NK-92 (cell line): ENCODE measurements around the gene ZNHIT6.
"Not testable (repeated sequence)": the region's sequence is repeated elsewhere in the genome, so short reads cannot be mapped to it uniquely, and the experiment has no call there.

Source experiments
- DNase-seq: peaks from one replicate; lab custom pipeline; 2025; ENCODE audit not compliant: unreplicated experiment; lab: John Stamatoyannopoulos, UW

ZNHIT6 gene

DNA sequence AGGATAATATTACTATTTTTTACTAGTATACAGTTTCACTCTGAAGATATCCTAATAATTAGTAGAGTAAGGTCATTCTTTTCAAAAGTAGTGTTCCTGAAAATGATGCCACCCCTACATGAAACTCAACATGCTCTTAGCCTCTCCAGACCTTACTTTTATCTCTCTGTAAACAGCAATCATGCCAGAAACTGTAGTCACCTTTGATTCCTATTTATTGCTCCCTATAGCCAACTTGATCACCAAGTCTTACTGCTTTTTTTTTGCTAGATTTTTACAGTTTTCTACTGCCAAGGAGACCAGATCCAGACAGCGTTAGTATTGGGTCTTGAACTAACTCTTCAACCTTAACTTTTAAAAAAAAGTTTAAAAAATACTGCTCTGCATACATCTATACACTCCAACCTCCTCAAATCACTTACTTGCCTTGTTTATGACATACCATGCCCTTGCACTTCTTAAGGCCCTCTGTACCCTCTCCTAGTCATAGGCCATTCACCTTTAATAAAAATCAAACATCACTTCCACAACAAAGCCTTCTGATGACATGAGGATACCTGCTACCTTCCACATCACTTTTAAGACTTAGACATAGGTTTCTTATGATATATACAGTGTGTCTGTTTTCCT lies 36.1 kb downstream of the ZNHIT6 start:
- DNase-seq: no peak

DNA sequence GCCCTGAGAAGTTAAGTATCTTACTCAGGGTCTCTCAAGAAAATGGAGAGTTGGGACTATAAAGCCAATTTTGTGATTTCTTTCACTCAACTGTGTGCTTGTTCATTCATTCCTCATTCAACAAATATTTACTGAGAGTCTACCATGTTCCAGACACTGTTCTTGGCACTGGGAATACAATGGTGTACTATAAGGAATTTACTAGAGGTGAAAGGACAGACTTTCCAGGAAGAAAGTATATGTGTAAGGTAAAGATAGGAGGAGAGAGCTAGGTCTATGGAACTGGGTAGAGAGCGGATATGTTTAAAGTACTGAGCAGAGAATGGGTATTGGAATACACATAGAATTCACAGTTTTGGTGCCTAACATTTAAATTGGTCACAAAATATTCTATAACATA lies 42.3 kb downstream of the ZNHIT6 start:
- DNase-seq: no peak

DNA sequence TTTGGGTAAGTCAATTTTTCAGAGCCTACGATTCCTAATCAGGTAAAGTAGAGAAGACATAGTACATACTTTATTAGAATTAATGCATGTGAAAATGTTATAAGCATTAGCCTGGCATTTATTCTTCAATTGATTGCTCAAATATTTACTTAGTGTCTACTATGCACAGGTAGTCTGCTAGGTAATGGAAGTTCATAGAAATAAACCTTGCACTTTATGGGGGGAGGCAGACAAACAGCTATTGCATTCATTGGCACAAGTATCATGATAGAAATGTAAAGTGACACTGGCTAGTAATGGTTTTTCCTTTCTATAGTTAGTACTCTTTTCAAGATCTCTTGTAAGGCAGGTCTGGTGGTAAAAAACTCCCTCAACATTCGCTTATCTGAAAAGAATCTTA lies 44.9 kb downstream of the ZNHIT6 start:
- no peak for DNase-seq

DNA sequence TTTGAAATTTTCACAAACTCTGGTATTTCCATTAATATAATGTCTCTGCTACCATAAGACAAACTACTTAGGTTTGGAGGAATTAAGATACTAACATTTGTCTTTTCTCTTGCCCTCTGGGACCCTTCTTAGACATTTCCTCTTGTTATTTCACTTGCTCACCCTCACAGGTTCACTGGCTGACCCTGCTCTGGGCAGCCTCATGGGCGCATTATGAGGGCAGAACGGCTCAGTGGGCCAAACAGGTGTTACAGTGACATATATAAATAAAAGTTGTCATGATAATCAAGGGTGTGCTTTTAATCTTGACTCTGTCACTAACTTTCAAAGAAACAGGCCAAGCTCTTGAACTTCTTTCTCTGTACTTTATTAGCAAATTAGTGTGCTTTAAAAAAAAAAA lies 46.5 kb downstream of the ZNHIT6 start:
- DNase-seq: no peak

DNA sequence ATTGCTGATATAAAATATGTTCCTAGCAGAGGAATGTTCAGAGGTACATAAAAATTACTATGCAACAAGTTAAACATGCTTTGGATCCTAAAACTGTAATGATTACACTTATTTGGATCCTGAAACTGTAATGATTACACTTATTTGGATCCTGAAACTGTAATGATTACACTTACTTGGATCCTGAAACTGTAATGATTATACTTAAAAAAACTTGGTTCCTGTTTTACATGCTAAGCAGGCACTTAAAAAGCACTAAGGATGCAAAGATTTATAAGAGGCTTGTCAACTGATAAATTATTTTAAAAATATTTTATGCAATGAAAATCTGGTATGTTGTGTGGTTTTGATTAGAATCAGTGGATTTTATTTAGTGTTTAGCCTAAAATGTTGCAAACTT lies 47.7 kb downstream of the ZNHIT6 start:
- DNase-seq: no peak

DNA sequence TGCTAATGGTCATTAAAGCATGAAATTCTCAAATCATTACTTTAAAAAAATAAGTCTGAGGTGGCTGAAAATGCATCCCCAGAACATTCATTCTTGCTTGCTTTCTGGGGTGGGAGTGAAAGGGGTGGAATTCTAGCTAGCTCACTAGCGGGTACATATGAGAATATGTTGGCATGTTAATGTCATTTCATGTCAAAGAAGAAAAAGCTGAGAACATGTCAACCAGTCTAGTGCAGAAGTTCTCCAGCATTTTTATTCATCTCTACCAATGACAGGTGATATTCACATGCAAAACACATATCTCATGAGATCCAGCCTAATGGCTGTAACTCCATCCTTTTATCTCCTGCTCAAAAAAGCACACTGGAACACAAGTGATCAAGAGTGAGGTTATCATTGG lies 49.1 kb downstream of the ZNHIT6 start:
- no peak for DNase-seq

DNA sequence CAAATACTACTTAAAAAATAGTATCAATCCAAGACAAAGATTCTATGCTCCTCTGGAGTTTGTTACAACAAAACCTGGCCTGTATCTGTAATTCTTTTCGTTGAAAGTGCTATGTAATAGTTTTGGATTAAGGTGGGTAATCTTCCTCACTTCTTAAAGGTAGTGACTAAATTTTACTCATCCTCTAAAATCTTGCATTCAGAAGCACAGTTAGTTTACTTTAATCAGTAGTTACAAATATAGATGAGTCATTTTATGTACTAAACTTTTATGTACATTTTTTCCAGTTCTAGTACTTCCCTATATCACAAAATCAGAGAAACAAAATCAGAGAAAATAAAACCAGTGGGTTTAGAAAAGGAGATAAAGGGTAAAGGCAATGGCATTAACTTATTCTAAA lies 51.3 kb downstream of the ZNHIT6 start:
- no peak for DNase-seq

DNA sequence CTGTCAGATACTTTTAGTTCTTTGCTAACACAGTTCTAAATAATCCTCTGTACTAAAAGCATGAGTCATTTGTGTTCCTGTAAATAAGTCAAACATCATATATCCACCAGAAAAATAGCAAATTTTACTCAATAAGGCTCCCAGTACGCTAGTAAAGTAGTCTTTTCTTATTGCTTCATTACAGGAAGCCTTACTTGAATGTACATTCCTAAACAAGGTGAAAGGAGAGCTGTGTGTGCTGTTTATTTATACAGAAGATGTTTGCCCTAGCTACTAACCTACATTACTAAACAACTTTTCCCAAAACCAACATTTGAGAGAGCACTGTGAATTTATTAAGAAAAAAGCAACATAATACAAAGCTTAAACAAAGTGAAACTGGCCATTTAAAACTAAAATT lies 52.0 kb downstream of the ZNHIT6 start:
- DNase-seq: no peak

DNA sequence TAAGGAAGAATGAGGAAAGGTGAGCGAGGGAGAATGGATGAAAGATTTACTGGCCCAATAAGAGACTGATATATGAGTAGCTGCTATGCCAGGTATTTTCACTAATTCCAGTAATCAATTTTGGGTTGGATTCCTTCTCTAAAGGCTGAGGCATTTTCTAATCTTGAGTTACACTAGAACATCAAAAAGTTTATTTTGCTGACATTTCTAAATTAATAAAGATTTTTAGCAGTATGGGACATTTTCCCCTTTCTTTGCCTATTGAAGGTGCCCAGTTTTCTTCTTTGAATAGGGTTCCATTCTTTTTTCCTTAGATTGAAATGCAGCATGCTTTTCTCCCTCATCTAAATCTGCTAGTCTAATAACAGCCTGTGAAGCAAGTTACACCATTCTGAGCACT lies 52.9 kb downstream of the ZNHIT6 start:
- no peak for DNase-seq

DNA sequence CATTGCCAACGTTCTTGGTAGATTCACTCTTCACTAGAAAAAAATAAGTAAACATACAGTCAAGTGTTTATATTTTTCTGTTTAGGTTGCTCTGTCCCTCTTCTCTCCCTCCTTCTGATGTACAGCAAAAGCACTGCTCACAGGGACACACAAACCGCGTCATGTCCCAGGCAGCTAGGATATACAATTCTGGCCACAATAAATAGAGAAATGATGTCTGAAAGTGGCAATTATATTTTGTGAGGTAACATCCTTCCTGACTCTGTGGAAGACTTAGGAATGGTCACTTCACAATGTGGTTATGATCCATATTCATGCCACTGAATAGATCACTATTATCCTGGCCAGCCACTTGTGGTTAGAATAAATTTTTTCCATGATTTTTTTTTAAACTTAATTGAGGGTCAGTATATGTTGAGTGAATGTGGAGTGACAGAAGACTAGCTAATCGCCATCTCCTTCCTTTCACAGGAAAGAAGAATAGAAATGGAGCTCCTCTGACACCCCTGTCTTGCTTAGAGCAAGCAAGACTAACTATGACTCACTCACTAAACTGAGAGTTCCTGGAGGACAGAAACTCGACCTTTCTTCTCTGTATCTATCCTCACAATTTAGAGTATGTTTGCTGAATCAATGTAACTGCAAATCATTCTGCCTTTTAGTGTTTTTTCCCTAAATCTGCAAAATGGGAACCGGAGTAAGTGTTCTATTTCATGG lies 54.0 kb downstream of the ZNHIT6 start:
- no peak for DNase-seq

DNA sequence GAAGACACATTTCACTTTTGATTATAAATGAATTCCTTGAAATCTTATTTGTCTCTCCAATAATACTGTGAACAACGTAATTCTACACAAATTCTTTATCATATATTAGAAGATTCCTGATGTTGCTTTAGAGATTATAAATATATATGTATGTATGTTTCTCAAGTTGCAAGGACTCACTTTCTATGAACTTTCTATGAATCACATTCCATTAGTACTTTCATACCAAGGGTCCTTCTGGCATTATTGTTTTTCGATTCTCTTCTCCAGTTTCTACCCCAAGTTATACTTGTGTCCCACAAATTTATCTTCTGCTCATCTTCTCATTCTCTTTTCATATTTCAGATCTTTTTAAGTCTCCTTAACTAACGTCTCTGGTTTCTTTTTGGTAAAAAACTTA lies 55.9 kb downstream of the ZNHIT6 start:
- no peak for DNase-seq

DNA sequence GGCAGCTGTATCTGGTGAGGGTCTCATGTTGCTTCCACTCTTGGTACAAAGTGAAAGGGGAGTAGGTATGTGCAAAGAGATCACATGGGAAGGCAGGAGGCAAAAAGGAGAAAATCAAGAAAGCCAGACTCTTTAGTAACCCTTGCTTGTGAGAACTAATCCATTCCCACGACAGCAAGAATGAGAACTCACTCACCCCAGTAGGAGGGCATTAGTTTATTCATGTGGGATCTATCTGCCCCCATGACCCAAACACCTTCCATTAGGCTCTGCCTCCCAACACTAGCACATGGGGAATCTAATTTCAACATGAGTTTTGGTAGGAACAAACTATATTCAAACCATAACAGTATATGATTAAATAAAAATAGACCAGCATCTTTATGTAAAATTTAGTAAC lies 57.6 kb downstream of the ZNHIT6 start:
- no peak for DNase-seq

DNA sequence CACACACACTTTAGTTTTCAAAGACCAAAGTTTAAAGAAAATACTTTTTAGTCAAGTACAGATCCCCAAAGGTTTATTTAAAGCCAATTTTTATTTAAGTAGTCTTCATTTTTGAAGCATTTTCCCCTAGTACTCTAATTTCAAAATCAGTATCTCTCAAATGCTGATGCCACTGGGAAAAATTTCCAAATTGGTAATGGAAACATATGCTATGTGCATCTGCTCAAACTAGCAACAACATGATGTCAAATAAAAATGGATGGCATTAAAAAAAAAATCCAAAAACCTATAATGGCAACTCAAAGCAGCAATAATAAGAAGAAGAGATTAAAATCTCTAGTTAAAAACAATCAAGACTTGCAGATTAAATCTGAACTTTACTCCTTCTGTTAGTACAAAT lies 58.6 kb downstream of the ZNHIT6 start:
- DNase-seq: no peak

DNA sequence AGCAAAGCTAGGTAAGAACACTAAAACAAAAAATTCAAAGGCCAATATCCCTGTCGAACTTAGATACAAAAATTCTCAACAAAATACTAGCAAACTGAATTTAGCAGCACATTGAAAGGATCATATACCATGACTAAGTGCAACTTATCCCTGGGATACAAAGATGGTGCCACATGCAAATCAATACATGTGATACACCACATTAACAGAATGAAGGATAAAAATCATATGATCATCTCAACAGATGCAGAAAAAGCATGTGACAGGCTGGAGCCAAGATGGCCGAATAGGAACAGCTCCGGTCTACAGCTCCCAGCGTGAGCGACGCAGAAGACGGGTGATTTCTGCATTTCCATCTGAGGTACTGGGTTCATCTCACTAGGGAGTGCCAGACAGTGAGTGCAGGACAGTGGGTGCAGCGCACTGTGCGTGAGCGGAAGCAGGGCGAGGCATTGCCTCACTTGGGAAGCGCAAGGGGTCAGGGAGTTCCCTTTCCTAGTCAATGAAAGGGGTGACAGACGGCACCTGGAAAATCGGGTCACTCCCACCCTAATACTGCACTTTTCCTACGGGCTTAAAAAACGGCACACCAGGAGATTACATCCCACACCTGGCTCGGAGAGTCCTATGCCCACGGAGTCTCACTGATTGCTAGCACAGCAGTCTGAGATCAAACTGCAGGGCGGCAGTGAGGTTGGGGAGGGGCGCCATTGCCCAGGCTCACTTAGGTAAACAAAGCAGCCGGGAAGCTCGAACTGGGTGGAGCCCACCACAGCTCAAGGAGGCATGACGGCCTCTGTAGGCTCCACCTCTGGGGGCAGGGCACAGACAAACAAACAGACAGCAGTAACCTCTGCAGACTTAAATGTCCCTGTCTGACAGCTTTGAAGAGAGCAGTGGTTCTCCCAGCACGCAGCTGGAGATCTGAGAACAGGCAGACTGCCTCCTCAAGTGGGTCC lies 66.4 kb downstream of the ZNHIT6 start:
- not testable (repeated sequence) for DNase-seq

DNA sequence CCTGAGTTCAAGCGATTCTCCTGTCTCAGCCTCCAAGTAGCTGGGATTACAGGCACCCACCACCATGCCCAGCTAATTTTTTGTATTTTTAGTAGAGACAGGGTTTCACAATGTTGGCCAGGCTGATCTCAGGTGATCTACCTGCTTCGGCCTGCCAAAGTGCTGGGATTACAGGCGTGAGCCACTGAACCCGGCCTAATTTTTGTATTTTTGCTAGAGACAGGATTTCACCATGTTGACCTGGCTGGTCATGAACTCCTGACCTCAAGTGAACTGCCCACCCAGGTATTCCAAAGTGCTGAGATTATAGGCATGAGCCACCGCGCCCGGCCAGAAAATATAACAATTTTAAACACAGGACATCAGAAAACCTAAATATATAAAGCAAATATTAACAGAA lies 68.3 kb downstream of the ZNHIT6 start:
- not testable (repeated sequence) for DNase-seq

DNA sequence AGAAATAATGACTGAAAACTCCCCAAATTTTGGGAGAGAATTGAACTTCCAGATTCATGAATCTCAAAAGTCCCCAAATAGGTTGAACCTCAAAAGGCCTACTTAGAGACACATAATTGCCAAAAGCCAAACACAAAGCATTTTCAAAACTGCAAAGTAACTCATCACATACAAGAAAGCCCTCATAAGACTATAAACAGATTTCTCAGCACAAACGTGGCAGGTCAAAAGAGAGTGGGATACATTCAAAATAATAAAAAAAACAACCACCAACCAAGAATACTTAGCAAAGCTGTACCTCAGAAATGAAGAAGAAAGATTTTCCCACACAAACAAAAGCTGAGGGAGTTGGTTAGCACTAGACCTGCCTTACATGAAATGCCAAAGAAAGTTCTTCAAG lies 69.8 kb downstream of the ZNHIT6 start:
- DNase-seq: no peak

DNA sequence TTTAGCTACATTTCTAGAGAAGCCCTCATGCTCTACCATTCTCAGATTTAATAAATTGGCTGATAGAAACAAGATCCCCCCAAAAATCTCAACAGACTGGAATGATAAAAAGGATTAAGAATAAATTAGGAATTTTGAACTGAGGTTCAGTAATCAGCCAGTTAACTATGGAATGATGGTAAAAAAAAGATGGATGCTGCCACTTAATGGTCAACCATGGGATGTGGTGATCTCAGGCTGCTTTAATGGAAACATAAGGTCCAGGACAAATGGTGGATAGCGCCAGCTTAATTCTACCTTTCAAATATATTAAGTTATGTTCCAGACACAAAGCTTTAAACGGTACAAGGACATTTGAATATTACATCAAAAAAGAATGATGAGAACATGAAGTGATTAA lies 77.7 kb downstream of the ZNHIT6 start:
- no peak for DNase-seq

DNA sequence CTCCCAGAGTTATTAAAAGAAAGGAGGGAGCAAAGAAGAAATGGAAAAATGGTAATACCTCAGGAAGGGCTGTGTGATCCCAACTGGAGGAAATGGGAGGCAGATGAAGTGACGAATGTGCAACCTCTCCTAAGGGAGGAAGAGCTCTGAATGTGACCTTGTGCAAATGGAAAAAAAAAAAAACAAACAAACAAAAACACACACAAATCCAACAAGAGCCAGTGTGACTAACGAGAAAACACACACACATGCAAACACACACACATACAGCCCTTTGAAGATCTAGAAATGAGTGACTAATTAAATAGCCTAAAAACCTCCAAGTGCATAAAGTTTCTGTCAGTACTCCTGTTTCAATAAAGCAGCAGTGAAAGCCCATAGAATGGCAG lies 78.7 kb downstream of the ZNHIT6 start:
- DNase-seq: no peak

DNA sequence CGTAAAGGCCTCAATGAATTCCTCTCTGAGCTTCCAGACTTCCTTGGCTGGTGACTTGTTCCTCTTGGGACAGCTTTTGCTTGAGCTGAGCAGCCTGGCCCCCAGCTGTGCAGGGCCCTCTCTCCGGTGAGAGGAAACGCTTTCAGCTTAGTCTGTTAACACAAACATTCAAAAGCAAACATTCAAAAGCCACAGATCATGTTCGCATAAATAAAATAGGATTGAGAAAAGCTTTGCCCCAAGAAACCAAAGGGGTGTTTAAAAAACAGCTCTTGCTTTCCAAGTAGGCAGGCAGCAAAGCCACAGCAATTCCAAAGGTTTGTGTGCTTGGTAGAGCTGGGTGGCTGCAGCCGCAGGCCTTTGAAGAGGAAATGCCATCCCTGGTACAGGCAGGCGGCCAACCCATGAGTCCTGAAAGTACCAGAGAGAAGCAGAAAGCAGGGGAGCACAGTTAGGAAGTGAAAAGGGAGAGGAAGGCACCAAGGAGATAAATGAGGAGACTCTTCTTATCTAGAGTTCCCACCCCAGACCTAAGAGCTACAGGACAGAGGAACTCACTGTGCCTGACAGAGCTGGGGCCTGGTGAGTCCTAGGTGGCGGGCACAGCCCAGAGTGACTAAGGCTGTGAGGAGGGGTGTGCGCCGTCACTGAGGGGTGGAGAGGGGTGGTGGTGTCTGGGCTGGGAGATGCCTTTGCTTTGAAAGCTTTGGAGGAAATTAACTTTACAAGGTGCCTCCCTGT lies 79.3 kb downstream of the ZNHIT6 start:
- DNase-seq: no peak

DNA sequence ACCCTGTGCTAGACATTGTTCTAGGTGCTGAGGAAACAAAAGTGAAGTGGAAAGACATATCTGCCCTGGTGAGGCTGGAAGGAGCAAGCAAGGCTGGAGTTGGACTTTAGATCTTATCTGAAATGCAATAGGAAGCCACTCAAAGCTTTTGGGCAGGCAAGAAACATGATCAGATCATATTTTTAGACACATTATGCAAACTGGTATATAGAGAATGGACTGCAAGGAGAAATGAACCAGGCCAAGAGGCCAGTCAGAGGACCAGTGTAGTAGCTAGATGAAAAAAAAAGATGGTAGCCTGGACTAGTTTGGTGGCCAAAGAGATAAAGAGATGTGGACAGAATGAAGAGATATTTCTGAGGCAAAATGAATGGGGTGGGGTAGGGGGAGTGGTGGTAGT lies 81.4 kb downstream of the ZNHIT6 start:
- DNase-seq: no peak

DNA sequence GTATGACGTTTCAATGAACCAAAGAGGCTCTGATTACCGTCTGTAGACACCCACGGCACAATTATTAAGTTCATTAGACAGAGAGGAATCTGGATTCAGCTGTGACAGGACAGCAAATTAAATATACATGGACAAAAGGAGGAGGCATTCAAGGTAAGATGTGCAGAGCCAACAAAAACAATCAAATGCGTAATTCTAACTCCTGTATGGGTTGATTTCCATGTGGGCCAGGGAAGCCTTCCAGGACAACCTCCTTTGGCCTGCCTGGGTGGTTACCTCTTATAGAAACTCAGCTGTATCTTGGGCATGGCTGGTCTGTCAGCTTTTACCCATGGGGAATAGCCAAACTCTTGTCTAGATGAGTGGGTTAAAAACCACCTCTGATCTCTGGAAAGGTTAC lies 83.9 kb downstream of the ZNHIT6 start:
- DNase-seq: no peak
